ENCODE data around the gene TMEM38A. TPM values are rescaled to one million over a fixed set of nuclear protein-coding genes. Genes with fewer than 3 reads are reported as not detected.

The TMEM38A gene
- total and polyA plus RNA-seq, 7 donors, result 1.2 to 7.5 (median 4.2) TPM

GRCh38 chr19:16677055-16677454, 16.1 kb downstream of the TMEM38A start:
- intact Hi-C loops (cut with DNase I), result no loop called here
- DNase-seq, result no peak
- no peak overlapping the region for H3K4me3 ChIP-seq
- H3K27ac ChIP-seq, result no peak overlapping the region
- H3K4me1 ChIP-seq, result no peaks in the 10 kb centered on the region
- peaks cover 0 to 21% (median 4%) of the 10 kb centered on the region in 4 donors for H3K36me3 ChIP-seq
- TF ChIP-seq, protein P1, sequence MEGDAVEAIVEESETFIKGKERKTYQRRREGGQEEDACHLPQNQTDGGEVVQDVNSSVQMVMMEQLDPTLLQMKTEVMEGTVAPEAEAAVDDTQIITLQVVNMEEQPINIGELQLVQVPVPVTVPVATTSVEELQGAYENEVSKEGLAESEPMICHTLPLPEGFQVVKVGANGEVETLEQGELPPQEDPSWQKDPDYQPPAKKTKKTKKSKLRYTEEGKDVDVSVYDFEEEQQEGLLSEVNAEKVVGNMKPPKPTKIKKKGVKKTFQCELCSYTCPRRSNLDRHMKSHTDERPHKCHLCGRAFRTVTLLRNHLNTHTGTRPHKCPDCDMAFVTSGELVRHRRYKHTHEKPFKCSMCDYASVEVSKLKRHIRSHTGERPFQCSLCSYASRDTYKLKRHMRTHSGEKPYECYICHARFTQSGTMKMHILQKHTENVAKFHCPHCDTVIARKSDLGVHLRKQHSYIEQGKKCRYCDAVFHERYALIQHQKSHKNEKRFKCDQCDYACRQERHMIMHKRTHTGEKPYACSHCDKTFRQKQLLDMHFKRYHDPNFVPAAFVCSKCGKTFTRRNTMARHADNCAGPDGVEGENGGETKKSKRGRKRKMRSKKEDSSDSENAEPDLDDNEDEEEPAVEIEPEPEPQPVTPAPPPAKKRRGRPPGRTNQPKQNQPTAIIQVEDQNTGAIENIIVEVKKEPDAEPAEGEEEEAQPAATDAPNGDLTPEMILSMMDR (IDR thresholded peaks at IDR 0.05), result no peak
- TF ChIP-seq POLR2AphosphoS5 (IDR thresholded peaks at IDR 0.05) (no peak), EP300 (IDR thresholded peaks at IDR 0.05) (no peak), POLR2A (IDR thresholded peaks at IDR 0.05) (no peak)
- H3K9me3 ChIP-seq, result peaks cover 0 to 5% (median 1%) of the 10 kb centered on the region in 4 donors
- H3K27me3 ChIP-seq, result no peaks in the 10 kb centered on the region

DNA sequence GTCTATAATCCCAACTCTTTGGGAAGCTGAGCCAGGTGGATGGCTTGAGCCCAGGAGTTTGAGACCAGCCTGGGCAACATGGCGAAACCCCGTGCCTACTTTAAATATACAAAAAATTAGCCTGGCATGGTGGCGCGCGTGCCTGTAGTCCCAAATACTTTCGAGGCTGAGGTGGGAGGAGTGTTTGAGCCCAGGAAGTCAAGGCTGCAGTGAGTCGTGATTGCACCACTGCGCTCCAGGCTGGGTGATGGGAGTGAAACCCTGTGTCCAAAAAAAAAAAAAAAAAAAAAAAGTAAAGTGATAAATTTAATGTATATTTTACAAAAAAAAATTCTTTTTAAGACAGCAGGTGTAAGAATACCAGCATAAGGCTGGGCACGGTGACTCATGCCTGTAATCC, 17.6 kb downstream of the TMEM38A start:
- DNase-seq, result no peak
- H3K36me3 ChIP-seq, result peaks cover 0 to 28% (median 4%) of the 10 kb centered on the region in 4 donors
- 91 to 95% methylated on average over 9 of the region's 9 CpGs for WGBS, 2 donors
- no peak overlapping the region for H3K27ac ChIP-seq
- no peaks in the 10 kb centered on the region for H3K27me3 ChIP-seq
- no peak for TF ChIP-seq EP300 (IDR thresholded peaks at IDR 0.05)
- TF ChIP-seq POLR2AphosphoS5 (IDR thresholded peaks at IDR 0.05), result no peak
- intact Hi-C loops (cut with DNase I), result no loop called here
- H3K4me3 ChIP-seq, result no peak overlapping the region
- H3K4me1 ChIP-seq, result no peaks in the 10 kb centered on the region
- peaks cover 0 to 5% (median 1%) of the 10 kb centered on the region in 4 donors for H3K9me3 ChIP-seq

DNA sequence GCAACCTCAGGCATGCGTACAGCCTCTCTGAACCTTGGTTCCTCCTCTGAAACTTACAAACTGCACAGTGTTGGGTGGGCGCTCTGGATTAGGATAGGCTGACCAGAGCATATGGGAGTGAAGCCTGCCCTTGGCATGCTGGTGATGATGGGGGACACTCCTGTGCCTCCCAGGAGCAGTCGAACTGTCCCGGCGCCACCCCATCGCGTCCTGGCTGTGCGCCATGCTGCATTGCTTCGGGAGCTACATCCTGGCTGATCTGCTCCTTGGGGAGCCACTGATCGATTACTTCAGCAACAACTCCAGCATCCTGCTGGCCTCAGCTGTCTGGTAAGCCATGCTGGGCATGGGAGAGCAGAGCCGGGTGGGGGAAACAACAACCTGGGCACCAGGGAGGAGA, 18.9 kb downstream of the TMEM38A start:
- TF ChIP-seq POLR2AphosphoS5 (IDR thresholded peaks at IDR 0.05) (no peak), EP300 (IDR thresholded peaks at IDR 0.05) (no peak), POLR2A (IDR thresholded peaks at IDR 0.05) (no peak)
- TF ChIP-seq, protein P1 (IDR thresholded peaks at IDR 0.05), result no peak
- no peaks in the 10 kb centered on the region for H3K27me3 ChIP-seq
- no peak for DNase-seq
- WGBS, 2 donors, result 97% methylated on average over 11 of the region's 11 CpGs
- H3K9me3 ChIP-seq, result peaks cover 0 to 5% (median 1%) of the 10 kb centered on the region in 4 donors
- intact Hi-C loops (cut with DNase I), result no loop called here
- no peak overlapping the region for H3K4me3 ChIP-seq
- H3K27ac ChIP-seq, result no peak overlapping the region
- H3K36me3 ChIP-seq, result peaks cover 0 to 28% (median 4%) of the 10 kb centered on the region in 4 donors
- H3K4me1 ChIP-seq, result no peaks in the 10 kb centered on the region

- no peak overlapping the region for H3K4me3 ChIP-seq
- TF ChIP-seq EP300 (IDR thresholded peaks at IDR 0.05), result no peak
- no peak for TF ChIP-seq POLR2A (IDR thresholded peaks at IDR 0.05)
- no peak for TF ChIP-seq POLR2AphosphoS5 (IDR thresholded peaks at IDR 0.05)
- TF ChIP-seq, protein P1 (IDR thresholded peaks at IDR 0.05), result no peak
- intact Hi-C loops (cut with DNase I), result no loop called here
- no peaks in the 10 kb centered on the region for H3K4me1 ChIP-seq
- DNase-seq, result no peak
- no peak overlapping the region for H3K27ac ChIP-seq
- 94 to 97% methylated on average over 2 of the region's 2 CpGs for WGBS, 2 donors
- H3K27me3 ChIP-seq, result no peaks in the 10 kb centered on the region
- peaks cover 0 to 28% (median 4%) of the 10 kb centered on the region in 4 donors for H3K36me3 ChIP-seq
- peaks cover 0 to 5% (median 1%) of the 10 kb centered on the region in 4 donors for H3K9me3 ChIP-seq
These were observed 21.6 kb downstream of the TMEM38A start for GRCh38 chr19:16682539-16682938.

DNA sequence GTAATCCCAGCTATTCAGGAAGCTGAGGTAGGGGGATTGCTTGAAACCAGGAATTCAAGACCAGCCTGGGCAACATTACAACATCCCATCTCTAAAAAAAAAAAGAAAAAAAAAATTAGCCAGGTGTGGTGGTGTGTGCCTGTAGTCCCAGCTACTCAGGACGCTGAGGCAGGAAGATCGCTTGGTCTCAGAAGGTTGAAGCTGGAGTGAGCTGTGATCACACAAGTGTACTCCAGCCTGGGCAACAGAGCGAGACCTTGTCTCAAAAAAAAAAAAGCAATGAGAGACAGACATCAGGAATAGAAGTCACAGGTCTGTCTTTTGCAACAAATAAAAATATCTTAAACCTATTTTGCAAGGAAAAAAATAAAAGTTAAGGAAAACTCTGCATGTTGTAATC, 23.3 kb downstream of the TMEM38A start:
- intact Hi-C loops (cut with DNase I), result no loop called here
- no peak for TF ChIP-seq EP300 (IDR thresholded peaks at IDR 0.05)
- no peak for TF ChIP-seq POLR2AphosphoS5 (IDR thresholded peaks at IDR 0.05)
- no peak for TF ChIP-seq POLR2A (IDR thresholded peaks at IDR 0.05)
- TF ChIP-seq, protein P1 (IDR thresholded peaks at IDR 0.05), result no peak
- no peak overlapping the region for H3K4me3 ChIP-seq
- H3K4me1 ChIP-seq, result no peaks in the 10 kb centered on the region
- peaks cover 0 to 5% (median 1%) of the 10 kb centered on the region in 4 donors for H3K9me3 ChIP-seq
- H3K36me3 ChIP-seq, result peaks cover 0 to 28% (median 4%) of the 10 kb centered on the region in 4 donors
- no peak overlapping the region for H3K27ac ChIP-seq
- no peaks in the 10 kb centered on the region for H3K27me3 ChIP-seq
- DNase-seq, result no peak
- WGBS, 2 donors, result 92 to 93% methylated on average over 3 of the region's 3 CpGs

Measured in sigmoid colon (tissue), 7 donors.